Stimulated activated CD8-positive, alpha-beta memory T cell treated with anti-CD3 and anti-CD28 coated beads, Interleukin-12 subunit alpha, Interleukin-12 subunit beta, amount 100 ng/mL, for 24 hours (primary cell): Measurements from ENCODE around the gene CYB5A.

Source experiments
- DNase-seq: peaks from one replicate; pipeline ENCODE4 v3.0.0-alpha.2; 2020; ENCODE audit errors: extremely low read depth

Gene CYB5A

DNA sequence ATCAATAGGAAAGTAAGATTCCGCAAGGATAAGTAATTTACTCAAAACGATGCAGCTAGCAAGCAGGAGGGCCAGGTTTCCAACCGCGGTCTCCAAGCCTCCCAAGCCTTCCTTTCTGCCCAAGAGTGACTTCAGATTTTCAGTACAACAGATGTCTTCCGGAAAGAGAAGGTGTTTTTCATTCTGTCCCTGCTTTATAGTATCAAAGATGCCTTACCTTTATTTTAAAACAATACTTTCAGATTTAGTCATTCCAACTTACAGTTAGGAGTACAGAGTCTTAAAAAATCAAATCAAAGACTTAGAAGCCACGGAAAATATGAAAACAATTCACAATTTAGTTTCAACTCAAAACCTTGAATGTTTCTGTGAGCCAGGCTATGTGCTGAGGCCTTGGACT, 43.6 kb downstream of the CYB5A start:
- no peak for DNase-seq

DNA sequence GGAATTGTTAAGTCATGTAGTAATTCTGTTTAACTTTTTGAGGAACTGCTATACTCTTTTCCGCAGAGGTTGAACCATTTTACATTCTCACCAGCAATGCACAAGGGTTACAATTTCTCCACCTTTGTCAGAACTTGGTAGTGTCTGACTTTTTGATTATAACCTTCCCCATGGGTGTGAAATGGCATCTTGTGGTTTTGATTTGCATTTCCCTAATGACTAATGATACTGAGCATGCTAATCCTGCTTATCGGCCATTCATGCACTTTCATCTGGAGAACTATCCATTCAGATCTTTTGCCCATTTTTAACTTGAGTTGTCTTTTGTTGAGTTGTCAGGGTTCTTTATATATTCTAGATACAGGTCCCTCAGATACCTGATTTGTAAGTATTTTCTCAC, 47.2 kb downstream of the CYB5A start:
- DNase-seq = no peak

DNA sequence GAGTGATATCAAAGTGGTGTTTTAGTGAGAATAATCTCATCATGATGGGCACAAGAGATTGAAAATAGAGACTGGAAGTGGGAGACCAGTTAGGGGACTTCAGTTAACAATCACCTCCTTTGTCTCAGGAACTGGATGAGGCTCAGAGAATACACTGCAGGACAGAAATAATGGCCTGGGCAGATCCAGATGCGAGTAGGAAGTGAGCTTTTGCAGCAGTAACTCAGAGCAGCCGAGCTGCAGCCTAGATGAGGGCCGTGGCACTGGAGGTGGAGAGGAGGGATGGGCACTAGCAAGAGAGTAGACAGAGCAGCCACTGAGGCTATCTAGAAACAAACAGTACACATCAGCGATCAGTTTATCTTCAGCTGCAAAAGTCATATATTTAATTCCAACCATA, 48.6 kb downstream of the CYB5A start:
- no peak for DNase-seq

DNA sequence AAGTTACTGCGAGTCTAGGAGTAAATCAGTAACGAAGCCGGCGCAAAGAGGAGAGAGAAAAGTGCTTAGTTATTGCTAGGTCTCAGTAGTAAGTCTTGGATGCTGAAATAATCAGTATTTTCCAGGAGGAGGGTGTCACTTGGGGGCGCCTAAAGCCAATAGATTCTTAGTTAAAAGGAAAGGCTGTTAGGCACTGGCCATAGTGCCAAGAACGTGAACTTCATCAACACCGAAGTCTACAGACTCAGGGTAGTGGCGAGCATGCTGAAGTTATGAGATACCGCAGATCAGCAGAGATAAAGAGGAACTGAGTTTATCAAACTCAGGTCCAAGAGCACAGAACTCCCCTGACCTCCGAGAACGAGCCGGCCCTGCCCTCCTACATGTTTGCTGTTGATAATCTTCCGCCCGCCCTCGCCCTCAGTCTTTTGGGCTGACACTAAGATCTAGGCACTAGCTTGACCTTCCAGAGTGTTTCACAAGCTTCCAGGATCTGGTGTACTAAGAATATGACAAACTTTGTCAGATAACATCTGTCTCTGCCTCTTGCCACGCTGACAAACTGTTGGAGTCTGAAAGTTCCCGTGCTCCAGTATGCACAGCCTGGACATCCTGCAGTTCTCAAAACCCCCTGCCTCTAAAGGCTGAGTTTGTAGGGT, 49.2 kb downstream of the CYB5A start:
- no peak for DNase-seq

DNA sequence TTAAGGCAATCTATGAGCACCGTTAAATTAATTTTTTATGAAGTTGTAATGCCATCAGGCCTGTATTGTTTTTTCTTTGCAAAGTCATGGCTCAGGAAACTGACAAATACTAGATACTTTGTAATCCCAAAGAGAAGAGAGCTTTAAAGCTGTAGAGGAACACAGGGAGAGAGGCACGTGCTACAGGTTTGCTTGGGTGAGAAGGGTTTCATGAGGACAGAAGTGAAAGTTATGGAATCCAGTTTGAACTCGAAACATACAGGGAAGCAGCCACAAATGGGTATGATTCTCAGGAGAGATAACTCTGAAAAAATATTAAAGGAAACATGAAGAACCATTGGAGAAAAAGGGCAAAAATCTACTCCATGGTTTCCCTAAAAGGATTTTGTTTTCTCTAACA, 49.8 kb downstream of the CYB5A start:
- no peak for DNase-seq

DNA sequence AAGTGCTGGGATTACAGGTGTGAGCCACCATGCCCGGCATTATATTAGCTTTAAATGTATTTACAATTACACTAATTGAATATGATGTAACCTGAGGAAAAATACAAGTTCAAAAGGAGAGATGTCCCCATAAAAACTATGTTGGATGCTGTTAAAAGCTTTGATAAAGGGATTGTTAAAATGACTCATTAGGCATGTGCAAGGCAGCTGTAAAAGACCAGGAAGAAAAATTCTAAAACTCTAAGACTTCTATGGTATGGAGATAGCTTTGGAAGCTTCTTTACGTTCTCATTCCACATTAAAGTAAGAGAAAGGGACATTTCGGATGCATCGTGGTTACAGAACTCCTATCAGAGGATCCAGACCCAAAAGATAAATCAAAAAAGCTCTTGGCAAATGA, 50.3 kb downstream of the CYB5A start:
- DNase-seq = no peak

DNA sequence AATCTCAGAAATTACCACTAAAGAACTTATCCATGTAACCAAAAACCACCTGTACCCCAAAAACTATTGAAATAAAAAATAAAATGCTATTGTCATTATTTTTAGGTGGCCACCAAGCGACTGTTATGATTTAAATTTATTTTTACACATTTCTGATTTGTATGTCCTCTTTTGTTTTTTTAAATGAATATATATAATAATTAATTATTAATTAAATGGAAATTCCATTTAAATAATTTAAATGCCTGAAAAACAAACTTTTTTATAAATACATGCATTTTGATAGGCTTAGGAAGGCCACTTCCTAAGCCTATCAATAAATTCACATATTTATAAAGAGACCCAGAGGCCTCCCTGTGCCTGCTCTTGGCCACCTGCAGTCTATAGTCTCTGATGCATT, 52.2 kb downstream of the CYB5A start:
- no peak for DNase-seq

DNA sequence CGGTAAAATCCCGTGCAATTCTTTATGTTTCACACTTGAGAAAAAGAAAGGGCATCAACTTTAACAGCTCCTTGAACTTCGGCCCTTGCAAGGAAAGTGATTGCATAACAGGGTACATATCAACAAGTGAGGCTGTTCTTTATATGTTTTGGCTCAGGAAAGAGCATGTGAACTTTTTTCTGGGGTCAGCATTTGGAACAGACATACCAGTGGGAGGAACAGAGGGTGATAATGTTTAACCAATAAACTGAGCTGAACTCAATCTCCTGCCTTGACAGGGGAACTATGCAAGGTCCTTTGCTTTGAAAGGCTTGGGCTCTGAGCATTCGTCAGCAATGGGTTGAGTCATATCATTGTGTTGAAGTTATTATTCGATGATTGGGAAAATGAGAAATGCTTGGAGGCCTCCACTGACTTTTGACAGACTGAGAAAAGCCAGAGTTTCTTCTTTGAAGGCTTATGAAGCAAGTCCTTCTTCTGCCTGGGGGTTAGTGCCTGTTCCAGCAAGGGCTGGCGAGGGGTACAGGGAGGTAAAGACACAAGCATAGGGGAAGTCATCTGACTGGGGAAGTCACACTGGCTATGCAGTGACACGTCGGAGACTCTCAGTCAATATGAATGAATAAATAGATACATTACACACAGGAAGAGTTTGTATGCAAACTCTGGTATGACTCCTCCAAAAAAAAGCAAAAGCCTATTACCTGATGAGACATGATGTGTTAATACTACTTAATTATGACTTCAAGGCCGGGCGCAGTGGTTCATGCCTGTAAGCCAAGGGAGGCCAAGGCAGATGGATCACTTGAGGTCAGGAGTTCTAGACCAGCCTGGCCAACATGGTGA, 57.2 kb downstream of the CYB5A start:
- no peak for DNase-seq

DNA sequence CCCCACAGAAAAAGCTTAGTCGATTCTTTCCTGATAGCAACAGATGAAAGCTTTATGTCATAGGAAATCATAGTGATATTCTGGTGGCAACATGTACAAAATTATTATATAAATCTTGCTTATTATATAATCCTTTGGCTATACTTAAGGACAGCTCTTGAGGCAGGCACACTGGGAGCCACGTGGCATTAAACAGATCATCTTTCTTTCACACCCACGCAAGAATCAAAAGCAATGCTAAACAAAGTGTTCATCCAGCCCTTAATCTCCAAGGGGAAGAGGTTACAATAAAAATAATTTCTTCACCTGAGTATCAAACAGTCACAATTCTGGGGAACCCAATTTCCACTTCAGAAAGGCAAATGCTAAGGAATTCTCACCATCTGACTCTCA, 57.8 kb downstream of the CYB5A start:
- no peak for DNase-seq

DNA sequence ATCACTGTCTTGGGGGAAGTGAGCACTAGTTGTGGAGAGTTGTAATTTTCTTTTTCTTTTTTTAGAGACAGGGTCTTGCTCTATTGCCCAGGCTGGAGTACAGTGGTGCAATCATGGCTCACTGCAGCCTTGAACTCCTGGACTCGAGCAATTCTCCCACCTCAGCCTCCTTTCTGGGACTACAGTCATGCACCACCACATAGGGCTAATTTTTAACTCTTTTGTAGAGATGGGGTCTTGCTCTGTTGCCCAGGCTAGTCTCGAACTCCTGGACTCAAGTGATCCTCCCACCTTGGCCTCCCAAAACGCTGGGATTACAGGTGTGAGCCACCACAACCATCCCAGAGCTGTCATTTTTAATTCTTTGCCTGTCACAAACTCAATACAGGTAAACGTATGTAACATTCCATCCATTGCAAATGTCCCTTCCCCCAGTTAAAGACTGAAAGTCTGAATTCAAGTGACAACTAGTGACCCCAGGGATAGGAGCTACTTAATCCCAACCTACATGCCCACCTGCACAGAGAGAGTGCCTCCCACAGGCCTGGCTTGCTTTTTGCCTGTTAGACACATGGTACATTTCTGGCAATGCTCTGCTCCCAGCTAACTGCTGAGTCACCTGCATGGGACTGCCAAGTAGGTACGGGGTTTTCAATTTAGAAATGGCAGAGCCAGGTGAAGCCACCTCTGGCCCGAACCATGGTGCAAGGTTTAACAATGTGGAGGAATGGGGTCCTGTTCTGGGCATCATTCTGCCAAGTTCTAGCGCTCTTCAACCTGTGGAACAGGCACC, 60.6 kb downstream of the CYB5A start:
- DNase-seq = no peak

DNA sequence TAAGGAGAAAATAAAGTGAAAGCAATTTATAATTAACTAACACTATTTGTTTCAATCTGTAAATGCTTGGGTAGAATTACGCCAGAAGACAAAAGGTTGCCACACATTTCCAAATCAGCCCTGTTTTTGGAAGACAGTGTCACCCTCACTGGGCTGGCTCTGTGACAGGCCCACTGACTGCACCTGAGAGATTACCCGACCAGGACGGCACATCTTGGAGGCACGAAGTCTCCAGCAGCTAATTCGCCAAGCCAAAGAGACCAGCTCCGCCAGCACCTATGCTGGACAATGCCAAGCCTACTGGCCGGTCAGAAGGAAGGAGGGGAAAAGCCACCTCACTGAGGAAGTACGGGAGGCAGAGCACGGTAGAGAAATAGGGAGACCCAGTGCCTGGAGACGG, 61.9 kb downstream of the CYB5A start:
- DNase-seq = no peak

DNA sequence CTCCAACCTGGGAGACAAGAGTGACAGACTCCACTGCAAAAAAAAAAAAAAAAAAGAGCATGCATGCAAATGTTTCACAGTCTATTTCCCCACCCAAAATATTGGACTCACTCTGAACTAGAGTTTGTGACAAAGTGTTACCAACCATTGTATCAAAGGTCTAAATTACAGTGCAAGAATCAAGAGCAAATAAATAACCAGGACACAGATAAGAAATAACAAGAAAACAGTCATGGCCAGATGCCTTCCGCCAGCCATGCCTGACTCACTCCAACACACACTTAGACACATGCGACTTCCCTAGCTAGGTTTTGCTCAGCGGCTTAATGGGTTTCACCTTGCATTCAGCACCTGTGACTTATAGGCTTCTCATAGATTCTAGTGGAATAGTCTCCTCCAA, 62.8 kb downstream of the CYB5A start:
- no peak for DNase-seq

DNA sequence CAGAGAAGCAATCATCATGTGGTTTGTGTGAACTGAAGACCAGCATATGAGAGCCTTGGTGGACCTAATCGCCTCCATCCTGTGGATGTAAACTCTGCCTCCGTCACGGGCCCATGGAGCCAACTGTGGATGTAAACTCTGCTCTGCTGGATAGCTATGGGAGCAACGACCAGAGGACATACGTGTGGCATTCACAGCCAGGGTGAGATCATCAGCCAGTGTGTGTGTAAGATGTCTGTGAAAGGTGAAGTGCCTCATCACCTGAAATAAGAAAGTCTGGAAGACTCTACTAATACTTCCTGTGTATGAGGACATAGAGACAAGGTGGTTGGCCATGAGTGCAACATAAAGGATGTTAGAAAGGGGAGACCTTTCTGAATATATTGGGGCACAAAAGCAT, 63.5 kb downstream of the CYB5A start:
- DNase-seq = no peak

DNA sequence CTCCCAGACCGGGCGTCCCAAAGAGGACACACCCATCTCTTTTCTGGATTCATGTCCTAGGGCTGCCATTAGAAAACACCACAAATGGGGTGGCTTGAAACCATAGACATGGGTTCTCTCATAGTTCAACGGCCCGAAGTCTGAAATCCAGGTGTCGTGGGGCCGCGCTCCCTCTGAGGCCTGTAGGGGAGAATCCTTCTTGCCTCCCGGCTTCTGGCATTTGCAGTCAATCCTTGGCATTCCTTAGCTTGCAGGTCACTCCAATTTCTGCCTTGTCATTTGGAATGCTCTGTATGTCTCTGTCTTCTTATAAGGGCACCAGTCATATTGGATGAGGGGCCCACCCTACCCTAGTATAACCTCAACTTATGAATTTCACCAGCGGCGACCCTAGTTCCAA, 65.1 kb downstream of the CYB5A start:
- DNase-seq = no peak

DNA sequence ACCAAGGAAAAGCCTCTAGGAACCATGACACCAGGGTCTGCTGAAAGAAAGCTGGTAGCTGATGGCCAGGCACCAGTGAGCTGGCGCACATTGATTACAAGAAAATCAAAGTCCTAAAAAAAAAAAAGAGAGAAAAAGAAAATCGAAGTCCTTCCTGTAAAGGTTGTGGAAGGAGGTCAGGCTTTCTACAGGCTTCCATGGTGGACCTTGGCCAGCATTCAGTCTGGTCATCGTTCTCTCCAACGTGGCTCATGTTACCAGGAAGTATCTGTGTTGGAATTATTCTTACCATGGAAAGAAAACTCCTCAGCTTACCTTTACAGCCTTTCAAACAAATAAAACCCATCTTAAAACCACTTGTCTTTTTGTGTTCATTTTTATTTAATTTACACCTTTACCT, 65.6 kb downstream of the CYB5A start:
- no peak for DNase-seq

DNA sequence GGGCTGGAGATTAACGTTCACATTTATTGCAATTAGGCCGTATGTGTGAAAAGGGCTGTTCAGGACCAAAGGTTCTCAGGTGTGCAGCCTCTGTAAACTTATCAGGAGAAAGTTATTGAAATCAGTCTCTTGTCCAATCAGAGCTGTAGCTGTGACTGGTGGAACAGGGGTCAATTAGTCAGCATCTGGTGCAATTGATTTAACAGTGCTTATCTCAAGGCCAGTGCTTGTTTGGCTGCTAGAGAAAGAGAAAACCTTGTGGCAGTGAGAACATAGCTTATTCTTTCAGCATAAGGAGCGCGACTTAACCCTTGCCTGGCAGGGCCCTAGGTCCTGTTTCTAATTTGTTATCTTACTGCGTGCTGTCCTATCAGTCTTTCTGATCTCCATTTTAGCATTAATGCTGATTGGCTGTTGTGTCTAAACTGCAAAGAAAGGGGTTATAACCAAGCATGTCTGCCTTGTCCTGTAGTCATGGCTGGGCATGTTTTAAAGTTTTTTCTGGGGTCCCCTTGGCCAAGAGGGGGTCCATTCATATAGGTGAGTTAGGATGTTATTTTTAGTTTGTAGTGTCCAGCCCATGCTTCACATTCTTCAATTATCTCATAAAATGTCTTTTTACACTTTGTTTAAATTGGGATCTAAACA, 66.4 kb downstream of the CYB5A start:
- no peak for DNase-seq

DNA sequence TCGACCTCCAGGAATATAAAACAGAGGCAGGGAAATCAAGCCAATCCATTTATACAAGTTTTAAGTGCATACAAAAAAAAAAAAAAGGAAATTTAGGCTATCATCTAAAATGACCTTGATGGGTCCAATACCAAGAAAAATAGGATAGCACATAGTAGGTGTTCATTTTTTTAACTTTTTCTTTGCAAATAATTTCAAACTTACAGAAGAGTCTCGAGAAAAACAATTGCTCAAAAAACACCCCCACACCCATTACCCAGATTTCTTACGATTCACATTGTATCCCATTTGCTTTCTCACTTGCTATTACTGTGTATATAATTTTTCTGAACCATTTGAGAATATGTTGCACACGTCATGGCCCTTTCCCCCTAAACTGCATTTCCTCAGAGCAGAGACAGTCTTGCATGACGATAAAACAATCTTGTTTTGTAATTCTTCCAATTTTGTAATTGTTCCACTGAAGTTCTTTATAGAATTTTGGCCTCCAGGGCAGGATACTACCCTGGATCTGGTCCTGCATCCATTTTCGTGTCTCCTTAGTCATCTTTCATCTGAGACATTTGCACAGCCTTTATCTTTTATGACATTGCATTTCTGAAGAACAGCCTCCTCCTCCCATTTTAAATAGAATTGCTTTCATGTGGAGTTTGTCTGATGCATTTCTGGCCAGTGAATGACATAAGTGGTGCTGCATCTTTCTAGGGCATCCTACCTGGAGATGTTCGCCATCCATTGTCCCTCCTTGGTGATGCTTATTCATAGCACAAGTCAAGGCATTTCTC, 68.9 kb downstream of the CYB5A start:
- DNase-seq = no peak

DNA sequence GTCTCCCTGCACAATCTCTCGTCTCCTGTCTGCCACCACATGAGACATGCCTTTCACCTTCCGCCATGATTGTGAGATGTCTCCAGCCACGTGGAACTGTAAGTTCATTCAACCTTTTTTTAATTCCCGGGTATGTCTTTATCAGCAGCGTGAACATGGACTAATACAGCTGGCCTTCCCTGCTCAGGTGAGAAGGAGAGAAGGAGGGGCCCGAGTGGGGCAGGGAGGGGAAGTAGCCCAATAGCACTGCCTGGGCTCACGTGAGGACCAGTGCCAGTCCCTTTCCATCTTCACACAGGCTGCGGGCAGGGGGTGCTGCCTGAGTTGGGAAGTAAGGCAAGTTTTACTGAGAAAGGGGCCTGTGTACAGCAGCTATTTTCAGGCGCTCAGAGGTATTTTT, 70.7 kb downstream of the CYB5A start:
- DNase-seq = no peak

DNA sequence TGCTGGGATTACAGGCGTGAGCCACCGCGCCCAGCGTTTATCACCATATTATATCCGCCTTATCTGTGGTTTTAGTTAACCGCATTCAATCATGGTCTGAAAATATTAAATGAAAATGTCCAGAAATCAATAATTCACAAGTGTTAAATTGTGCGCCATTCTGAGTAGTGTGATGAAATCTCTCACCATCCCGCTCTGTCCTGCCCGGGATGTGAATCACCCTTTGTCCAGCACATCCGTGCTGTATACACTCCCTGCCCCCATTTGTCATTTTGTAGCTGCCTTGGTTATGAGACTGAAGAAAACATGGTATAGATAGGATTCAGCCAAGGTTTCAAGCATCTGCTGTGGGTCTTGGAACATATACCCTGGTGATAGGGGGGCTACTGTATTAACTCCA, 72.7 kb downstream of the CYB5A start:
- DNase-seq = no peak

DNA sequence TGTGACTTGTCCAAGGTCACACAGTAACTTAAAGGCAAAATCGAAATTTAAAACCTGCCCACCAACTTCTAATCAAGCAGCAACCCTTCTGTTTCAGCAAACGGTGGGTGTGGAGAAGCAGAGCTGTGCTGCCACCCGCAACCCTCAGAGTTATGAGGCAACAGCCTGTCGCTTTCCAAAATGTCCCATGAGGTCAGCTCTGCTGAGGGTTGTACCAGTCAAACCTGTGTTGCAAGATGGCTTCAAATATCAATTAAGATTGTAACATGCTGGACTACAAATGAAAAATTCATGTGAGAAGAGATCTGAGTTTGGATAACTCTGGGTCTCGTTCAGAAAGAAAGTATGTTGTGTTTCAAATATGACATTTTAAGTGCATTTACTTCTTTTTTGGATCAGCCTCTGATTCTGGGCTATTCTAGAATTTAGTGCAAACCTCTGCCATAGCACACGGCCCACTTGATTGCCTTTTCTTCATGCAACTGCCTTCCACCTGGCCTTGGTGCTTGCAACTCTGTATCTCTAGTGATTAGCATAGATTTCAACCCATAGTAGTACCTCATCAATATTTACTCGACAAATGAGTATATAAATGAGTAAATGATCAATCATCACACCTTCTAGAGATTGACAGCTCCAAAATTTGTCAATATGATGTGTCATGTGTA, 74.2 kb downstream of the CYB5A start:
- DNase-seq = no peak

DNA sequence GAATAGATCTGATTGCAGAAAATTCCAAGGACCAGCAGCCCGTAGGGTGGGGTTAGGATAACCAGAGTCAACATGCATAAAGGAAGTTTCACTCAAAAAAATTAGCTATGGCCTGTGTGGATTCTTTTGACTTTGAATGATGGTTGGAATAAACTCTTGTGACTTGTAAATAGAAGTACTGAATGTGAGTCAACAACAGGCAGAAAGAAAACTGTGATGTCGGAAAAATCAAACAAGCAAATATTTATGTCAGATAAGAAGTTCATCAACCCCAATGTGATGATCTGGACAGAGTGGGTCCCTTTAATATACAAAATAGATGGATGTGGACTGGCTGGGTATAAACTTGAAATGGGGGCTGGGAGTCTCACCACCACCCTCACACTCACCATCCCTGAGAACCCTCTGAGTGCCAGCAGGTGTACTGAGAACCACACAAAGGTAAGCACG, 75.1 kb downstream of the CYB5A start:
- DNase-seq = no peak
